Activated T-helper 2 cell treated with anti-CD3 and anti-CD28 coated beads, Interferon-gamma antibody, Interleukin-2, Interleukin-4, amounts not matched to agents 10 μg/mL and 5 μg/mL and 100 μg/mL, durations not matched to agents 14 hours and 24 hours and 36 hours (primary cell): ENCODE data around the gene RGL3. TPM values are rescaled to one million over a fixed set of nuclear protein-coding genes. Genes with fewer than 3 reads are reported as not detected.

Experiments
- DNase-seq: peaks from one replicate; pipeline ENCODE4 v3.0.0; 2021; ENCODE audit warnings: low spot score
- H3K27ac Mint-ChIP-seq: one replicate; pipeline ENCODE4 v1.8.0; 2021; ENCODE audit warnings: mixed read lengths
- H3K27me3 Mint-ChIP-seq: one replicate; pipeline ENCODE4 v1.8.0; 2021; ENCODE audit warnings: low read depth, mixed read lengths
- H3K36me3 Mint-ChIP-seq: one replicate; pipeline ENCODE4 v1.8.0; 2021; ENCODE audit warnings: low read depth, mixed read lengths
- H3K4me1 Mint-ChIP-seq: one replicate; pipeline ENCODE4 v1.8.0; 2021; ENCODE audit warnings: low read depth, mixed read lengths
- H3K4me3 Mint-ChIP-seq: one replicate; pipeline ENCODE4 v1.8.0; 2021; ENCODE audit warnings: low read depth, mild to moderate bottlenecking, moderate library complexity, mixed read lengths
- H3K9me3 Mint-ChIP-seq: one replicate; pipeline ENCODE4 v1.8.0; 2021; ENCODE audit warnings: mixed read lengths
- intact Hi-C: fragments of 100-400 bp; cut with micrococcal nuclease; formaldehyde crosslinking; loops from one replicate; pipeline ENCODE4 v1.15.1; 2023
- total RNA-seq: library from RNA; stranded (reverse); gene quantifications from 2 replicates; pipeline ENCODE4 v1.2.3, GENCODE V29; 2022

The RGL3 gene
- total RNA-seq, 1 donor from 2014 or later, result not detected

GRCh38 chr19:11349171-11349570, 69.9 kb downstream of the RGL3 start:
- no peaks in the 10 kb centered on the region for H3K27me3 Mint-ChIP-seq
- H3K4me1 Mint-ChIP-seq, result peaks cover 20% of the 10 kb centered on the region
- no peak overlapping the region for H3K27ac Mint-ChIP-seq
- peaks cover 7% of the 10 kb centered on the region for H3K36me3 Mint-ChIP-seq
- peaks cover 12% of the 10 kb centered on the region for H3K9me3 Mint-ChIP-seq
- intact Hi-C loops, result no loop called here
- DNase-seq, result no peak
- no peak overlapping the region for H3K4me3 Mint-ChIP-seq

GRCh38 chr19:11347546-11348039, 71.5 kb downstream of the RGL3 start:
- Mint-ChIP-seq H3K27ac (no peak overlapping the region), H3K36me3 (peaks cover 7% of the 10 kb centered on the region)
- intact Hi-C loops, result loop anchor here (2.0 kb wide), 1 partner anchor 27 kb away; the partner anchor contains the start of gene SWSAP1

DNA sequence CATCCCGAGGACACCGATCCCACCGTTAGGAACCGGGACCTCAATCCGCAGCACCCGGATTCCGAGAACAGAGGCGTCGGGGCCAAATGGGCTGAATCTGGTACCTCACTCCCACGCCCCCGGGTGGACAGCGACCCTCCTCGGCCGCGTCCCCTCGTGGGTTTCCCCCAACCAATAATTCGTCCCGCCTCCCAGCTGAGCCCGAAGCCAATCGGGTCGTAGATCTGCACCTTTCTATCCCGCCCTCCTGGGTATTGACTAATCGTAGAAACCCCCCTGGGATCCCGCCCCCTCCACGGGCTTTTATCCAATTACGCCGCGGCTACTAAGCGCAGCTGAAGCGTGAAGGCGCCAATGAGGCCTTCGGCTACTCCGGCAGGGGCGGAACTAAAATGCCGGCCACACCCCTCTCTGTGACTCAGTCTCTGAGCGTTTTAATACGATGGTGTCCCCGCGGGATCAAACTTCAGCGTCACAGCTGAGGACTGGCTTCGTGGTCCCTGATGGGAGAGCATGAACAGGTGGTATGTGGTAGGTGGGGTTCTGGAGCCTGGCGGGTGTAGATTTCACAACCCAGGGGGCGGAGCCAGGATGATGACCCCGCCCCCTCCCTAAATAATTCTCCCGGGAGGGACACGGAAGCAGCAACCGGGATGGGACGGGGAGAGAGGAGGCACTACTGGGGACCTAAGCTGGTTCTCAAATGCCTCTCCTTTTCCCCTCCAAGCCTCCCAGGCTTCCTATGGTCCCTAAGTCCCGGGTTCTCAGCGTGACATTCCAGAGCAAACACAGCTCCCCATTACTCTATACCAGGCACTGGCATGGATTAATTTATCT, 72.8 kb downstream of the RGL3 start, which contains the start of the genes CCDC159 and TMEM205:
CCDC159 (plus strand) TSS at position 416 of the 837 bp plus-strand sequence; CDS start at position 504, 88 bp downstream.
TMEM205 (minus strand) TSS at position 165 of the 837 bp plus-strand sequence. CDS start 649 bp downstream, outside the sequence.
- H3K27ac Mint-ChIP-seq, result peak within 1 kb of the TSS; percentile 94
- H3K9me3 Mint-ChIP-seq, result peaks cover 12% of the 10 kb centered on the region
- peaks cover 20% of the 10 kb centered on the region for H3K4me1 Mint-ChIP-seq
- intact Hi-C loops, result loop anchor here (2.0 kb wide), 1 partner anchor 28 kb away; the partner anchor contains the start of gene SWSAP1
- no peaks in the 10 kb centered on the region for H3K27me3 Mint-ChIP-seq
- DNase-seq, result peak; percentile 98
- peak within 1 kb of the TSS; percentile 96 for H3K4me3 Mint-ChIP-seq
- peaks cover 11% of the 10 kb centered on the region for H3K36me3 Mint-ChIP-seq

More at GRCh38 chr19:11347546-11348039, 71.5 kb downstream of the RGL3 start:
- peak overlapping the region; percentile 96 for H3K4me3 Mint-ChIP-seq
- H3K9me3 Mint-ChIP-seq, result peaks cover 12% of the 10 kb centered on the region
- H3K27me3 Mint-ChIP-seq, result no peaks in the 10 kb centered on the region
- H3K4me1 Mint-ChIP-seq, result peaks cover 20% of the 10 kb centered on the region
- DNase-seq, result no peak

DNA sequence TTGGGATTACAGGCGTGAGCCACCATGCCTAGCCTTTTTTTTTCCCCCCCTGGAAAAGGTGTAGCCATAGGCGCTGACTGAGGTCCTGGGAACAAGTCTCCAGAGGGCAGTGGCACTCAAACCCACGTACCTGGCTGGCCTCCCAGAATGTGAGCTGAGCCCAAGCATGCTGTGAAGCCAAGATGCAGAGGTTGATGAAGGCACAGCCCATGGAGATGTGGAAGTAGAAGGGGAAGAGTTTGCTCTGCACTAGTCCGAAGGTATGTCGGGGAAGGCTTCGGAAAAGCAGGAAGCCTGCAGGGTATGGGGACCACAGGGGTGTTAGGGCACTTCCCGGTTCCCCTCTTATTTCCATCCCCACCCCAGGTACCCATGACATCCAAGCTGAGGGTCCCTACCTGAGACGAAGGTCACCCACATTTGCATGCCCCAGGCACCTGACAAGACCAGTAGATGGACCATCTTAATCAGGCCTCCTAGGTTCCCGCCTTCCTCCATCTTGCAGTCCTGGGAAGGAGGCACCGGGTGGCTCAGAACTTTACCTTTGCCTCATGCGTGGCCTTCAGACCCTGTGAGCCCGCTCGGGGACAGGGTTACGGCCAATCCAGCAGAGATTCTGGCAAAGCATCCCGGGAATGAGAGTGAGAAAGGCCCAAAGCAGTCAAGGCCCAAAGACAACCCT, 73.9 kb downstream of the RGL3 start:
- peaks cover 20% of the 10 kb centered on the region for H3K4me1 Mint-ChIP-seq
- no peak for DNase-seq
- H3K9me3 Mint-ChIP-seq, result peaks cover 12% of the 10 kb centered on the region
- no peaks in the 10 kb centered on the region for H3K27me3 Mint-ChIP-seq
- peak overlapping the region; percentile 94 for H3K27ac Mint-ChIP-seq
- intact Hi-C loops, result no loop called here
- peak overlapping the region; percentile 96 for H3K4me3 Mint-ChIP-seq
- H3K36me3 Mint-ChIP-seq, result peaks cover 11% of the 10 kb centered on the region

Other genes starting within 250 kb of the RGL3 start
- 5.9 and 6.5 TPM in 2 replicates for gene KANK2, start 221.8 kb downstream of the RGL3 start, total RNA-seq
- gene ANGPTL8, start 179.7 kb downstream of the RGL3 start, total RNA-seq, result not detected in 2 replicates
- gene DOCK6, start 156.8 kb downstream of the RGL3 start, total RNA-seq, result 3.9 and 5.3 TPM in 2 replicates
- gene TSPAN16, start 123.2 kb downstream of the RGL3 start, total RNA-seq, result not detected in 2 replicates
- 9.3 and 11.6 TPM in 2 replicates for gene RAB3D, start 79.7 kb downstream of the RGL3 start, total RNA-seq
- gene TMEM205, start 73.0 kb downstream of the RGL3 start, total RNA-seq, result 34.0 and 34.9 TPM in 2 replicates
- gene CCDC159, start 72.8 kb downstream of the RGL3 start, total RNA-seq, result 14.6 and 16.3 TPM in 2 replicates
- 2.6 and 3.4 TPM in 2 replicates for gene PLPPR2, start 63.9 kb downstream of the RGL3 start, total RNA-seq
- gene SWSAP1, start 44.6 kb downstream of the RGL3 start, total RNA-seq, result 2.6 and 2.8 TPM in 2 replicates
- 10.3 TPM in 2 replicates for gene EPOR, start 35.0 kb downstream of the RGL3 start, total RNA-seq
- 0.37 TPM in 1 of 2 replicates, not detected in the other for gene ODAD3, start 15.8 kb upstream of the RGL3 start, total RNA-seq
- 282 and 298 TPM in 2 replicates for gene PRKCSH, start 16.3 kb upstream of the RGL3 start, total RNA-seq
- gene ELAVL3, start 61.7 kb upstream of the RGL3 start, total RNA-seq, result 0.84 TPM in 1 of 2 replicates, not detected in the other
- 19.4 and 20.1 TPM in 2 replicates for gene ZNF653, start 86.5 kb upstream of the RGL3 start, total RNA-seq
- 42.7 and 43.5 TPM in 2 replicates for gene ECSIT, start 109.8 kb upstream of the RGL3 start, total RNA-seq
- not detected in 2 replicates for gene CNN1, start 119.5 kb upstream of the RGL3 start, total RNA-seq
- 64.1 and 68.3 TPM in 2 replicates for gene ELOF1, start 139.9 kb upstream of the RGL3 start, total RNA-seq
- gene ACP5, start 158.3 kb upstream of the RGL3 start, total RNA-seq, result 25.4 and 27.0 TPM in 2 replicates
- gene ZNF627, start 178.2 kb upstream of the RGL3 start, total RNA-seq, result 8.3 and 10.9 TPM in 2 replicates